ENCODE data around the gene AMOTL1.

GRCh38 chr11:94907226-94907625 is 139.1 kb downstream of the AMOTL1 start:
- TF ChIP-seq CTCF (IDR thresholded peaks at IDR 0.05; ENCODE audit: extremely low read depth in 1 of 2, insufficient read depth in 1 of 2, low read depth in 1 of 2, low read length in 2 of 2) (no peak), EZH2 (IDR thresholded peaks at IDR 0.05; ENCODE audit: borderline replicate concordance, low read depth, low read length, severe bottlenecking) (no peak), POLR2A (IDR thresholded peaks at IDR 0.05; ENCODE audit: low read depth, low read length) (no peak), POLR2AphosphoS5 (IDR thresholded peaks at IDR 0.05; ENCODE audit: insufficient read depth, low read depth, low read length) (no peak)

All from endothelial cell of umbilical vein (primary cell).